NB4 (cell line): ENCODE data around the gene CAPN14.

Experiments
- CTCF ChIP-seq: IDR thresholded peaks from one replicate; pipeline ENCODE4 v1.5.1; 2012; ENCODE audit warnings: low read depth, low read length
- POLR2A ChIP-seq: IDR thresholded peaks from 2 replicates; pipeline ENCODE4 v1.6.1; 2011; ENCODE audit warnings: mild to moderate bottlenecking; ENCODE audit not compliant: insufficient read length; ENCODE audit errors: extremely low read depth

GRCh38 chr2:31247711-31248110 is 30.4 kb upstream of the CAPN14 start:
- TF ChIP-seq CTCF (no peak), POLR2A (no peak)
